HUES48 (cell line): ENCODE data around the gene SKOR2.
A peak's percentile ranks its signal among the peaks of the same experiment; 100 is the strongest.
"Not testable (repeated sequence)": the region's sequence is repeated elsewhere in the genome, so short reads cannot be mapped to it uniquely, and the experiment has no call there.

ENCODE experiments used
- H3K27ac ChIP-seq: one replicate; pipeline ENCODE4 v1.7.0; 2013; ENCODE audit warnings: low read depth, low read length, inconsistent platforms
- H3K27me3 ChIP-seq: 2 replicates; pipeline ENCODE4 v1.6.1; 2013; ENCODE audit warnings: mild to moderate bottlenecking, low read length; ENCODE audit not compliant: control insufficient read depth, insufficient read depth
- H3K36me3 ChIP-seq: 2 replicates; pipeline ENCODE4 v1.6.1; 2013; ENCODE audit warnings: low read length; ENCODE audit not compliant: control insufficient read depth, insufficient read depth
- H3K4me1 ChIP-seq: 2 replicates; pipeline ENCODE4 v1.6.1; 2013; ENCODE audit warnings: mild to moderate bottlenecking, low read length; ENCODE audit not compliant: control insufficient read depth, insufficient read depth
- H3K4me3 ChIP-seq: 2 replicates; pipeline ENCODE4 v1.5.1; 2013; ENCODE audit warnings: mild to moderate bottlenecking, low read depth, low read length
- H3K9ac ChIP-seq: 2 replicates; pipeline ENCODE4 v1.6.1; 2013; ENCODE audit warnings: mild to moderate bottlenecking, low read depth, low read length, moderate library complexity
- H3K9me3 ChIP-seq: 2 replicates; pipeline ENCODE4 v1.6.1; 2013; ENCODE audit warnings: low read length; ENCODE audit not compliant: control insufficient read depth, insufficient read depth

The SKOR2 gene

DNA sequence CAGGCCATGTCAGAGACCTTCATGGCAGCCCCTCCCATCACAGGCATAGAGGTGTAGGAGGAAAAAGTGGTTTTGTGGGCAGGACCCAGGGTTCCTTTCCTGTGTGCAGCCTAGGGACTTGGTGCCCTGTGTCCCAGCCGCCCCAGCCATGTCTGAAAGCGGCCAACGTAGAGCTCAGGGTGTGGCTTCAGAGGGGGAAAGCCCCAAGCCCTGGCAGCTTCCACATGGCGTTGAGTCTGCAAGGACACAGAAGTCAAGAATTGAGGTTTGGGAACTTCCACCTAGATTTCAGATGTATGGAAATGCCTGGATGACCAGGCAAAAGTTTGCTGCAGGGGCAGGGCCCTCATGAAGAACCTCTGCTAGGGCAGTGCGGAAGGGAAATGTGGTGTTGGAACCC is 69.3 kb downstream of the SKOR2 start:
- not testable (repeated sequence) for H3K4me3 ChIP-seq, H3K27me3 ChIP-seq, H3K36me3 ChIP-seq, H3K27ac ChIP-seq, H3K9ac ChIP-seq, H3K4me1 ChIP-seq
- H3K9me3 ChIP-seq, result peaks cover 18% of the 10 kb centered on the region

GRCh38 chr18:47180765-47181164 is 70.7 kb downstream of the SKOR2 start:
- Histone ChIP-seq H3K27ac (no peak overlapping the region), H3K9me3 (peaks cover 18% of the 10 kb centered on the region), H3K27me3 (no peaks in the 10 kb centered on the region; the same call in 1 of the 2 replicates), H3K4me3 (no peak overlapping the region), H3K36me3 (no peaks in the 10 kb centered on the region), H3K4me1 (peaks cover 5% of the 10 kb centered on the region; the same call in 1 of the 2 replicates), H3K9ac (no peak overlapping the region)

- Histone ChIP-seq H3K9ac (no peak overlapping the region), H3K27ac (no peak overlapping the region), H3K36me3 (no peaks in the 10 kb centered on the region), H3K27me3 (no peaks in the 10 kb centered on the region; the same call in 1 of the 2 replicates), H3K4me3 (no peak overlapping the region), H3K4me1 (peaks cover 12% of the 10 kb centered on the region), H3K9me3 (peaks cover 6% of the 10 kb centered on the region; the same call in 1 of the 2 replicates)
Measured at GRCh38 chr18:47179520-47179919, 71.9 kb downstream of the SKOR2 start.

GRCh38 chr18:47175898-47176575 is 75.4 kb downstream of the SKOR2 start, which contains the start of gene IER3IP1:
TSS of gene IER3IP1 (minus strand) at chr18:47176364. CDS start at chr18:47176277, 87 bp downstream.
- peak within 1 kb of the TSS; percentile 95 for H3K27ac ChIP-seq
- H3K9me3 ChIP-seq, result no peaks in the 10 kb centered on the region
- peak within 1 kb of the TSS; percentile 91 for H3K9ac ChIP-seq
- peaks cover 14% of the 10 kb centered on the region for H3K4me1 ChIP-seq
- no peaks in the 10 kb centered on the region; the same call in 1 of the 2 replicates for H3K27me3 ChIP-seq
- H3K4me3 ChIP-seq, result peak within 1 kb of the TSS; percentile 97
- peaks cover 12% of the 10 kb centered on the region; the same call in 1 of the 2 replicates for H3K36me3 ChIP-seq

DNA sequence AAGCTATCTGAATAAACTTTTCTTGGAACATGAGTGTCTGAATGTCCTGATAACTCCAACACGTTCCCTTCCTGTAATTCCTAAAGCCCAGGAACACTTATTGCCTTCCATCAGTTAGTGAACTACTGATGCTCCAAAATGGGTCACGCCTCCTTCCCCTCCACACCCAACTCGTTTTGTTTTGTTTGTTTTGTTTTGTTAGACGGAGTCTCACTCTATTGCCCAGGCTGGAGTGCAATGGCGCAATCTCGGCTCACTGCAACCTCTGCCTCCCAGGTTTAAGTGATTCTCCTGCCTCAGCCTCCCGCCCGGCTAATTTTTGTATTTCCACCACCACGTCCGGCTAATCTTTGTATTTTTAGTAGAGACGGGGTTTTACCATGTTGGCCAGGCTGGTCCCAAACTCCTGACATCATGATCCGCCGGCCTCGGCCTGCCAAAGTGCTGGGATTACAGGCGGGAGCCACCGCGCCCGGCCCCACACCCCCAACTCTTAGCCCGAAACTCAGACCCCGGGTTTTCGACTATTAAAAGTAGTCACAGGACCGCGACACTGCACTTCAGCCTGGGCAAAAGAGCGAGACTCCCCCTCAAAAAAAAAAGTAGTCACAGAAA is 76.1 kb downstream of the SKOR2 start:
- Histone ChIP-seq H3K27ac (peak overlapping the region; percentile 95), H3K9me3 (no peaks in the 10 kb centered on the region), H3K9ac (peak overlapping the region; percentile 91), H3K36me3 (peaks cover 12% of the 10 kb centered on the region; the same call in 1 of the 2 replicates), H3K27me3 (no peaks in the 10 kb centered on the region), H3K4me1 (peaks cover 14% of the 10 kb centered on the region), H3K4me3 (peak overlapping the region; percentile 97)

DNA sequence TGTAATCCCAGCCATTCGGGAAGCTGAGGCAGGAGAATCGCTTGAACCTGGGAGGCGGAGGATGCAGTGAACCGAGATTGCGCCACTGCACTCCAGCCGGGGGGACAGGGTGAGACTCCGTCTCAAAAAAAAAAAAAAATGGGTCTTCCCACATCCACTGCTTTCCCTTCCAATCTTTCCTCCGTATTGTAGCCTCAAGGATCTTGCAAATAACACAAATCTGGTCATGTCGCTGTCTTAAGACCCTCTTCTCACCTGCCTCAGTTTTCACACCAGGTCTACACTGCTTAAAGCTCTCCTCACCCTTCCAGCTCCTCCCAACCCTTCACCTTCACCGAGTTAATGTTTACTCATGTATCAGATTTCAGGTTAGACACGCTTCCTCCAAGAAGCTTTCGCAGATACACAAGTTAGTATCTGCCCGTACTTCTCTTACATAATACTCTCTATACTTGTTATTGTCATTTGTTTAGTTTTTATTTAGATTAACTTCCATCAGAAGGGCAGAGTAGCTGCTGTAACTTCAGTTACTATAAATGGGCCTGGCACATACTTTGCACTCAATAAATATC is 76.8 kb downstream of the SKOR2 start:
- Histone ChIP-seq H3K4me1 (peaks cover 12% of the 10 kb centered on the region), H3K36me3 (peaks cover 12% of the 10 kb centered on the region; the same call in 1 of the 2 replicates), H3K4me3 (peak overlapping the region; percentile 97), H3K27ac (no peak overlapping the region), H3K9ac (no peak overlapping the region), H3K27me3 (no peaks in the 10 kb centered on the region), H3K9me3 (no peaks in the 10 kb centered on the region)

DNA sequence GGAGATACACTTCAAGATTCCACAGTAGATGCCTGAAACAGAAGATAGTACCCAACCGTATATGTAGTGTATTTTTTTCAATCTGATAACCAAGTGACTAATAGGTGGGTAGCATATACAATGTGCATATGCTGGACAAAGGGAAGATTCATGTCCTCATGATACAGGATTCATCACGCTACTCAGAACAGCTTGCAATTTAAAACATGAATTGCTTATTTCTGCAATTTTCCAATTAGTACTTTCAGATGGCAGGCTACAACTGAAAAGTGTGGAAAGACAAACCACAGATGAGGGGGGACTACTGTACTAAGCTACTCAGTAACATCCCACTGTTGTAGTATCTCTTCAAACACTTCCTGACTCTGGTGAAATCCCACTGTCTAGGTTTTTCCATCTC is 79.0 kb downstream of the SKOR2 start:
- peaks cover 12% of the 10 kb centered on the region; the same call in 1 of the 2 replicates for H3K36me3 ChIP-seq
- H3K9ac ChIP-seq, result no peak overlapping the region
- H3K4me3 ChIP-seq, result no peak overlapping the region
- peaks cover 9% of the 10 kb centered on the region; the same call in 1 of the 2 replicates for H3K4me1 ChIP-seq
- H3K27me3 ChIP-seq, result no peaks in the 10 kb centered on the region
- no peak overlapping the region for H3K27ac ChIP-seq
- H3K9me3 ChIP-seq, result no peaks in the 10 kb centered on the region

- Histone ChIP-seq H3K9ac (no peak overlapping the region), H3K4me1 (no peaks in the 10 kb centered on the region), H3K27ac (no peak overlapping the region), H3K9me3 (no peaks in the 10 kb centered on the region), H3K36me3 (peaks cover 17% of the 10 kb centered on the region; the same call in 1 of the 2 replicates), H3K27me3 (no peaks in the 10 kb centered on the region), H3K4me3 (no peak overlapping the region)
Measured at GRCh38 chr18:47168913-47169312, 82.5 kb downstream of the SKOR2 start.

GRCh38 chr18:47168509-47168908 is 83.0 kb downstream of the SKOR2 start:
- H3K9me3 ChIP-seq, result no peaks in the 10 kb centered on the region
- H3K27ac ChIP-seq, result no peak overlapping the region
- H3K9ac ChIP-seq, result no peak overlapping the region
- H3K4me3 ChIP-seq, result no peak overlapping the region
- no peaks in the 10 kb centered on the region for H3K27me3 ChIP-seq
- no peaks in the 10 kb centered on the region for H3K4me1 ChIP-seq
- peaks cover 17% of the 10 kb centered on the region; the same call in 1 of the 2 replicates for H3K36me3 ChIP-seq

DNA sequence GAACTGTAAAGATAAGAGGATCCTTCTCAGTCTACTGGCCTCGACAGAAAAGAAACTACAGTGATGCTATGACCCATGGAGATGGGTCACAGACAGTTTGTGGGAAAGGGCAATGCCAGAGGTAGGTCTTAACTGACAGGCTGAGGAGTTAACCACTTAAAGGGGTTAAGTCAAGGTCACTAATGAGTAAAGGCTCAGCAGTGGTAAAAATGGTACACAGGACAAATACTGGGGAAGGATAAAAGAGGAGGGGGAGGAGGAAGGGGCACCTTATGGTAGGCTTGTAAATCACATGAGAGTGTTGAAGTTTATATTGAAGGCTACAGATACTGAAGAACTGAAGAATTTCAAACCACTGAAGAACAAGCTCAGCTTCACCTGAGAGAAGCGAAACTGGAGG is 85.2 kb downstream of the SKOR2 start:
- Histone ChIP-seq H3K4me1 (peaks cover 2% of the 10 kb centered on the region; the same call in 1 of the 2 replicates), H3K27me3 (no peaks in the 10 kb centered on the region), H3K27ac (no peak overlapping the region), H3K9me3 (no peaks in the 10 kb centered on the region), H3K36me3 (0 out of 2 replicates have a peak, but pooled peaks cover 7% of the 10 kb centered on the region), H3K4me3 (no peak overlapping the region), H3K9ac (no peak overlapping the region)

DNA sequence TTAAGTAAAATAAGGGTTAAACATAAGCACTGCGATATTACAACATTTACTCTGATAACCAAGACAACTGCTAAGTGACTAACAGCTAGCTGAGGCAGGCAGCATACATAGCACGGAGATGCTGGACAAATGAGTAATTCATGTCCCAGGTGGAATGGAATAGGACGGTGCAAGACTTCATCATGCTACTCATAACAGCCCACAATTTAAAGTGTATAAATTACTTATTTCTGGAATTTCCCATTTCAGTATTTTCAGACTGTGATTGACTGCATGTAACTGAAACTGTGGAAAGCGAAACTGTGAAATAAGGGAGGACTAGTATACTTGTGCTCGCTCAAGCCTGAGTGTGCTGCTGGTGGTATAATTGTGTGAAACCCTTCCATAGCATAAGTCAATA is 88.2 kb downstream of the SKOR2 start:
- Histone ChIP-seq H3K4me3 (no peak overlapping the region), H3K27me3 (no peaks in the 10 kb centered on the region), H3K4me1 (peaks cover 13% of the 10 kb centered on the region; the same call in 1 of the 2 replicates), H3K36me3 (0 out of 2 replicates have a peak, but pooled peaks cover 4% of the 10 kb centered on the region), H3K27ac (no peak overlapping the region), H3K9ac (no peak overlapping the region), H3K9me3 (no peaks in the 10 kb centered on the region)
